ENCODE measurements around the gene STAM.

The STAM gene

DNA sequence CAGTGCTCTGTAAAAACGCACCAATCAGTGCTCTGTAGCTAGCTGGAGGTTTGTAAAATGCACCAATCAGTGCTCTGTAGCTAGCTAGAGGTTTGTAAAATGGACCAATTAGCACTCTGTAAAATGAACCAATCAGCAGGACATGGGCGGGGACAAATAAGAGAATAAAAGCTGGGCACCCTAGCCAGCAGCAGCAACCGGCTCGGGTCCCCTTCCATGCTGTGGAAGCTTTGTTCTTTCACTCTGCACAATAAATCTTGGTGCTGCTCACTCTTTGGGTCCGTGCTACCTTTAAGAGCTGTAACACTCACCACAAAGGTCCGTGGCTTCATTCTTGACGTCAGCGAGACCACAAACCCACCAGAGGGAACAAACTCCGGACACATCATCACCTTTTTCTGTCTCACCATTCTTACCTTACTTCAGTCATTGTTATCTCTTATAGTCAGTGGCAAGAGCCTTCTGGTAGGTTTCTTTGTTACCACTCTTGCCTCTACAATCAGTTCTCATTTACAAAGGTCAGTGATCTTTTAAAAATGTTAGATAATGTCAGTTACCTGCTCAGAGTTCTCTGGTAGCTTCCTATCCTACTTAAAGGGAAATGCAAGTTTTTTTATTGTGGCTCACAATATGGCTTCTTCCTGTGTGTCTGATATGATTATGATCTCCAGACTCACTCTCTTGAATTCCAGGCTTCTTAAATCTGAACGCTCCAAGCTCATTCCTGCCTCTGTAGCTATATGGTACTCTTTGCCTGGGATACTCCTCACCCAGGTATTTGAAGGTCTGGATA, 4.5 kb downstream of the STAM start:
- DNase-seq: peak; percentile 41

DNA sequence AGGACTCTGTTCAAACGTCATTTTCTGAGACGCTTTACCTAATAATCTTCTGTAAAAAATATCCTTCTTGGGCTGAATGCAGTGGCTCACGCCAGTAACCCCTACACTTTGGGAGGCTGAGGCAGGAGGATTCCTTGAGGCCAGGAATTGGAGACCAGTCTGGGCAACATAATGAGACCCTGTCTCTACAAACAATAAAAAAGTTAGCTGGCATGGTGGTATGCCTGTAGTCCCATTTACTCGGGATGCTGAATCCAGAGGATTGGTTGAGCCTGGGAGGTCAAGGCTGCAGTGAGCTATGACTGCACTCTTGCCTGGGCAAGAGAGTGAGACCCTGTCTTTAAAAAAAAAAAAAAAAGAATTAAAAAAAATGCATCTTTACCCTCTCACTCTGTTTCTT, 5.1 kb downstream of the STAM start:
- DNase-seq: no peak

DNA sequence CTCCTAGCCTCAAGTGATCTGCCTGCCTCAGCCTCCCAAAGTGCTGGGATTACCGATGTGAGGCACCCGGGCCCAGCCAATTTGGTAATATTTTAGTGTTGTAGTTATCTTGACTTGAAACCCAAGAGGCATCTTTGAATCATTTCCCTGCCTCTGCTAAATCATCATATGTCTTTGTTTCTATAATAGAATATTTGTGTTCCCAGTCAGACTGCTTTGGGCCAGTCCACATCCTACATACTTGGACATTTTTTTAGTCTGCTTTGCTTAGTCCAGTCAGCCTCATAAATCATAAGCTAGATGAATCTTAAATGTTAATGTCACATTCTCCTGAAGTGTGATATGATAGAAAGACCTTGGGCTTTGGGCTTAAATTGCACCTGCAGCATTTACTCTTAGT, 5.9 kb downstream of the STAM start:
- no peak for DNase-seq

DNA sequence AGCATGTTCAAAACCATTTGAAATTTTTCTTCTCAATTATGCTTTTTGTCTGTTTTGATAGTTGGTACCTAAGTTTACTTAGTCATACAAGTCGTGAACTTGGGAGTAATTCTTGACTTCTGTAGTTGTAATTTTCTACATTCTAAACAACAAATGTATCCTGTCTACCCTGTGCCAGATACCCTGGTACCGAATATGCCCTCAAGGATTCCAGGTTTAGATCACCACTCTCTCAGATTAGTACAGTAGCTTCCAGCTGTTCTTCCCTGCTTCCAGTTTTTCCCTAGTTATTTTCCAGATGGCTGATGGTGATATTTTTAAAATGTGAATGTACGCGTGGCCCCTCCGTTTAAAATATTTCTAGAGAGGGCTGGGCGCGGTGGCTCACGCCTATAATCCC, 6.5 kb downstream of the STAM start:
- DNase-seq: no peak

DNA sequence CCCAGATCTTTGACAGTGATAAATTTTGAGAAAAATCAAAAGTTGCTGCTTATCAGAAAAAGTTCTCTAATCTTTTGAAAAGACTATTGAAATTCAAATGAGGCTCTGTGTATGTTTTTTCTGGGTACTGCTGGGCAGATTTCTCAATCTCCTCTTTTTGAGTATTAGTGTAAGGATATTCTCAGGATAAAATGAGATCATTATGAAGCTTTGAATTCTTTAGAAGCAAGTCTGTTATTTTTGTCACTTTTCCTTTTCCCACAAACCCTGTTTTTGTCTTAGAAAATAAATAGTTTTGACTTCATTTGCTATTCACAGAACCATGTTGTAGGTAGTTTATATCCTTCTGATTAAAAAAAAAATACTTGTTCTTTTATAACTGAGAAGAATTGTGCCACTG, 7.9 kb downstream of the STAM start:
- DNase-seq: no peak

DNA sequence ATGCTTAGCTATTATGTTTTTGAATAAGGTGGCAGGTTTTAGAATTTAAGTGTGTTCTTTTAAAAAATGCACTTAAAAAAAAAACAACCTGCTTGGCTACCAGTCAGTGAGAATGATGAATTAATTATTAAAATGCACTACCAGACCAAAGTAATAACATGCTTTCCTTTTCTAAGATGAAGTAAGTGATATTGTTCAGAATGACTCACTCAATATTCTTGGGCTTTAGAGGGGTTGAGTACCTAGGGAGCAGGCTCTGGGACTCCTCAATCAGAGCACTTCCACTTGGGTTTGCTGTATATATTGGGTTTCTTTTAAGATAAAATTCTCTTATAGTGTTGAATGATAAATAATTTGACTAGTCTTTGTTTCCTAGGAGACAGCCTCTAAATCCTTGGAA, 8.6 kb downstream of the STAM start:
- no peak for DNase-seq

DNA sequence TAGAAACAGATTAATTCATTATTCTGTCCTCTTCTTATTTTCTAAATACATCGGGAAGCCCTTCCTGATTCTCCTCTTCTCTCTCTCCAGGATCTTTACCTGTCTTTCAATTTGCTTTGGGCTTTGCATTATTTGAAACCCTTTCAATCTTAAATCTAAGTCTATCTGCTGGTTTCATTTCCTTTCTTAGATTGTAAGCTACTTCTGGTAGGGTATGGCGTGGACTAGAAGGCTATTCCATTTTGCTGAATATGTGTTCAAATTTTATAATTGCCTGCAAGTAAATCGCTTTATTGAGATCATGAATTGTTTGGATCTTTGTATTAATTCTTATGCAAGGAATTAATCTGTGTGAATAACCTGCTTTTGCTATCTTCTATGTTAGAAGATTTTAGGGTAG, 11.1 kb downstream of the STAM start:
- no peak for DNase-seq

DNA sequence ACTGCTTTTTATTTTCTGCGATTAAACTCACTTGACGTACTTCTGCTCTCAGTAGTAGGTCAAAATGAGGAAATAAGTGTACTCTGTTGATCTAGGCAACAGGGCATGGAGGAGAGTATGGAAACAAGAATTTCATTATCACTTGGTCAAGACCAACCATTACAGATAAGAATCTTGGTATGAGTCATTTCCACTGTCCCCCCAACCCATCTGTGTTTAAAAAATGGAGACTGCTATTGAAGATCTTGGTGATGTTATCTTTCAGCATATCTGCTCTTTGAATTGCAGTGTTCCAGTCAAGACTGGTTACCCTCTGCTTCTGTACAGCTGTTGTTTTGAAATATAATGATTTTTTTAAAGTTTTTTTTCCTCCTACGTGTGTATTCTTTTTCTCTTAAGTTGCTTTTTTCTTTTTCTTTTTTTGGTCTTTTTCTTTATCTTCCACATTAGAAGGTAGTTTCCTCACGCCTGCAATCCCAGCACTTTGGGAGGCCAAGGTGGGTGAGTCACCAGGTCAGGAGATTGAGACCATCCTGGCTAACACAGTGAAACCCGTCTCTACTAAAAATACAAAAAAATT, 11.7 kb downstream of the STAM start:
- DNase-seq: no peak

DNA sequence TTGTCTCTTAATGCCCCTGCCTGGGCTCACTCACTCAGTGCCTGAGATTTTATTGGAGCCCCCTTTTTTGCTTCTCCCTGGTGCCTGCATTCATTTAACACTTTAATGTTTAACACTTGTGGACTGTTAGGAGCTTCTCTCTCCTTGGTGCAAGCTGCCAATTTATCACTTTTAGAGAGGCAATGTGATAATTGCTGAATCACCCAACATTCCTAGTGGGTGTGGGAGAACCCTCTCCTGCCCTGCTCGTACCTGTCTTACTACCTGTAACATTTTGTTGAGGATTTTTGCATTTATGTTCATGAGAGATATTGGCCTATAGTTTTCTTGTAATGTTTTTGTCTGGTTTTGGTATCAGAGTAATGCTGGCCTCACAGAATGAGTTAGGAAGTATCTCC, 13.2 kb downstream of the STAM start:
- no peak for DNase-seq

DNA sequence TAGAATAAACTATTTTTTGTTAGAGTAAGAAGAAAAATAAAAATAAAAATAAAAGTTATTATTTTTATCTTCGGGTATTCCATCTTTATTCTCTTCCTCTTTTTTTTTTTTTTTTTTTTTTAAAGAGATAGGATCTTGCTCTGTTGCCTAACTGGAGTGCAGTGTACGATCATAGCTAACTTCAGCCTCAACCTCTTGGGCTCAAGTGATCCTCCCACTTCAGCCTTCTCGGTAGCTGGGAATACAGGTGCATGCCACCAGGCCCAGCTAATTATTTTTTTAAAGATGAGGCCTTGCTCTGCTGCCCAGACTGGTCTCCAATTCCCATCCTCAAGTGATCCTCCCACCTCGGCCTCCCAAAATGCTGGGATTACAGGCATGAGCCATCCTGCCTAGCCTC, 15.4 kb downstream of the STAM start:
- DNase-seq: no peak

DNA sequence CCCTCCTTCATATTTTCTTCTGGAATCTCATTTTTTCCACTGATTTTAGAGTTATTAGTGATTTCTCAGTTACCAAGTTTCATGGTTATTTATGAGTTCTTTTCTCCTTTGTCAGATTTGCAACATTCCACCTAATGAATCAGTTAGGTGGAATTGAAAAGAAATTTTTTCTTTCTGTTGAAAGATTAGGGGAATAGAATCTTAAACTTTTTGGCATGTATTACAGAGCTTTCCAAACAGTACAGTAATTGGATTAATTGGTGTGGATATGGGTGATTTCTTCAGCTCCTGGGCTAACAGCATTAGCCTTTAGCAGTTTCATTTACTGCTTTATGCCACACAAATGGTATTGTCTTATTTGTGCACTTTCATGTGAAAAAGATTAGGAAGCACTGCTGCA, 17.0 kb downstream of the STAM start:
- no peak for DNase-seq

DNA sequence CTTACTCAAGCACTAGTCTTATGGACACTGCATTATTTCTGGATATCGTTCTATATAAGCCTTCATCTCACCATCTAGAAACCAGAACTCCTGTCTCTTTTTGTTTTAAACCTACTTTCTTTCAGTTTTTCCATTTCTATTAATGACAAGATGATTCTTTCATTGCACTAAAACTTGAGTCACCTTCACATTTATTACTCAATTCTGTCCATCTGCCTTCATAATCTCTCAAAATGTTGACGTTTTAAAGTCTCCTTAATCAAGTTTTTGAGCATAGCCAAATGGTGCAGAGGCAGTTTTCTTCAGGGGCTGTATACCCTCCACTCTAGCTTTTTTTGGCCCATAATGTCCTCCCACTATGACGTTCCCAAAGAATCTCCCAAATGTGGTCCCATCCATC, 17.6 kb downstream of the STAM start:
- DNase-seq: no peak

DNA sequence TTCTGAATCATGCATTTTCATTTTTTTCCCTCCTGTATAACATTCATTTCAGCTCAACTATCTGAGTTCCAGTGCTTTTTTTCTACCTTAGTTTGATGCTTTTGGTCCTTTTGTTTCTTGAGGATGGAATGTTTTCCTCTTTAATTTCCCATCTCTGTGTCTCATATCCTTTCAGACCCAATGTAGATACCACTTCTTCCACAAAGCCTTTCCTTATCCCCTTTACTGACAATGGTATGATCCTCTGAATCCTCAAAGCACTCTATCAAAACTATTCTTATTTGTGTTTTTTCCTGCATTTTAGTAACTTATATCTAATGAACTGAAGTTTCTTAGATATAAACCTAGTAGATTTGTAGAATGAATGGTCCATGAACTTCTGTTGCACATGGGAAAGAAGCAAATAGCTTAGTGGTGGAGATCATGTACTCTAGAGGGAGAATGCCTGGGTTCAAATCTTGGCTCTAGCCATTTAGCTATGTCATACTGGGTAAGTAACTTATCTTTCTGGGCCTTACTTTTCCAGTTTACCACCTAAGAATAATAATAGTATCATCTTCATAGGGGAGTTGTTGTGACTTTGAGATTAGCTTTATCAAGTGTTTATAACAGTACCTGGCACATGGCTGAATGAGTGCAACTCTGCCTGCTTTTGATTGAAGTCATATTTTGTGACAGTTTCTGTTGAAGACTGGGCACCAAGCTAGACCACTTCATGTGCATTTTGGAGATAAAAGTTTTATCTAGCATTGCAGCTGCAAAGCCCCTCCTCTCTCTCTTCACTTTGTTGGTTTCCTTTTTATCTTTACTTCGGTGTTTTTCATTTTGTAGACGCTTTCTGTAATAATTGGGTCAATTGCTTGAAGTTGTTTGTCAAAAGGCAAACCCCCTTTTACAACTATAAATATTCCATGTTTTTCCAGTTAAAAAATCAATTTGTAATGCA, 18.5 kb downstream of the STAM start:
- no peak for DNase-seq

DNA sequence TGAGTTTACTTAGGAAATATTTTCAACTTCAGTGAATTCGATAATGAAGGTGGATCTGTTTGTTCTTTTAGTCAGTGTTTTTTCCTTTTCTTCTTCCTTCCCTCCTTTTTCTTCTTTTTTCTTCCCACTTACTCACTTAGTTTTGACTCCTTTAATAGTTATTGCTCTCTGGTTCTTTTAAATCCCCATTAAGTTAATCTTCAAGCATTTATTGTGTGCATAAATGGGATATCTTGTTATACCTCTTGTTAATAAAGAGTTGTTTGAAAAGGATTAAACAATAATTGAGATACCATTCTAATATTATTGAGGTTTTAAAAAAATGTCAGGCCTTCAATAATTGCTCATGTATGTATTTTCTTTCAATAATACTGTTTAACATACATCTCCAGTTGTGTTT, 19.5 kb downstream of the STAM start:
- no peak for DNase-seq

DNA sequence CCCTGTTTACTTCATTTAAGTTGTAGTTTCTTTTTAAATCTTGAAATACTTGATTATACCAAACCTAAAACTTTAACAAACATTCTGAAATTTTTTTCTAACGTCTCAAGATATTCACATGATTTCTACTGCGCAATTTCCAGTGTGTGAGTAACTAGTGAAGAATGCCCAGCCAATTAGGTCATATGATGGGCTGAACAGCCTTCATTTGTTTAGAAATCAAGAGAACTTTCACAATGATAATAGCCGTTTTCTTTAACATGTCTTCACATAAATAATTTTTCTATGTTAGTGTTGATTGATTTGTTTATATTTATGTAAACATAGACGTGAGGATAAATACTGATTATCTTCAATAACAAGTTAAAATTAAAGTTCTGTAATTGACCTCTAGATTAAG, 21.8 kb downstream of the STAM start:
- no peak for DNase-seq

DNA sequence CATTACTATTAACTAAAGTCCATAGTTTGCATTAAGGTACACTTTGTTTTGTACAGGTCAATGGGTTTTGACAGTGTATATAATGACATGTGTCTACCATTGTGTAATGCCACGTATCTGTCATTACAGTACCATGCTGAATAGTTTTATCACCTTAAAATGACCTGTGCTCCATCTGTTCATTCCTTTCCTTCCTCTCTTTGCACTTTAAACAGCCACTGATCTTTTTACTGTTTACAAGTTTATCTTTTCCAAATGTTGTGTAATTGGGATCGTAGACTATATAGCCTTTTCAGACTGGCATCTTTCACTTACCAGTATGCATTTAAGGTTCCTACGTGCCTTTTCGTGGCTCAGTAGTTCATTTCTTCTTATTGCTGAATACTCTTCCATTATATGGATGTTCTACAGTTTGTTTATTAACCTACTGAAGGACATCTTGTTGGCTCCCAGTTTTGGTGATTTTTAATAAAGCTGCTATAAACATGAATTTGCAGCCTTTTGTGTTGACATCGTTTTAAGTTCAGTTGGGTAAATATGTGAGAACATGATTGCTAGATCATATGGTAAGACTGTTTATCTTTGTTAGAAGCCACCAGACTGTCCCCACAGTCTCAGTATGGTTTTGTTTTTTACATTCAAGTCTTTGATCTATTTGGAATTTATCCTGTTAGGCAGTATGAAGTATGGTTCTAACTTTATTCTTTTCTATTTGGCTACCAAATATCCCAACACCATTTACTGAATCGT, 24.7 kb downstream of the STAM start:
- no peak for DNase-seq

DNA sequence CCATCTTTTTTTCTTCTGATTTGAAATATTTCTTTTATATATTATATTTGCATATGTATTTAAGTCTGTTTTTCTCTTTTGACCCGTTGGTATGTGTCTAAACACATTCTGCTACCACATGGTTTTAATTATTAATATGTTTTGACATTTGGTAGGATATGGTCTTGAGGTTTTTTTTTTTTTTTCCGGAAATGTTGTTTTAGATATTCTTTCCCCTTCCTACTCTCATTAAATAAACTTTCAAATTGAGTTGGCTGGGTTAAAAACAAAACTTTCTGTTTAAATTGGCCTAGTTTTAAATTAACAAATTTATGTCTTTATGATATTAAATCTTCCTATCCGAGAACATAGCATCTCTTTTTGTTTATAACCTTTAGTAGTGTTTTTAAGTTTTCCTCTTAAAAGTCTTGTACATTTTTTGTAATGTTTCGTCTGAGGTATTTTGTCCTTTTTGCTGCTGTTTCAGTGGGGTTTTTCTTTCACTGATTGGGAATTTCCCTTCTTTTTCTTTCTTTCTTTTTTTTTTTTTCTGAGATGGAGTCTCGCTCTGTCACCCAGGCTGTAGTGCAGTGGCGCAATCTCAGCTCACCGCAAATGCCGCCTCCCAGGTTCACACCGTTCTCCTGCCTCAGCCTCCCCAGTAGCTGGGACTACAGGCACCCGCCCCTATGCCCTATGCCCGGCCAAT, 25.4 kb downstream of the STAM start:
- peak; percentile 42 for DNase-seq

DNA sequence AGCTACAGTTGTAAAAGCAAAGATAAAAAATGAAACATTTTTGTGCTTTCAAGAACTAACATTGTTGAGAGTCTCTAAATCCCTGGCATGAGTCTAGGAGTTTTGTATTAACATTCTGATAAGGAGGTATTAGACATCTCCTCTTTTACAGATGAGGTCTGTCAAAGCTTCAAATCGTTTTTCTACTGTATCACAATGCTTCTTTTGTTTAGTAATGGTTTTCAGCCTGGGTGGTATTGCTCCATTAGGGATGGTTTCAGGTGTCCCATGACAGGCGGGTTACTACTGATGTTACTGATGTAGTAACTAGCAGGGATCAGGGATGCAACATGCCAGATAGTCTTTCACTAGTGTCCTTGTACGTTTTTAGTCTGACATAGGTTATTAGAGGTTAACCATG, 27.4 kb downstream of the STAM start:
- DNase-seq: no peak

DNA sequence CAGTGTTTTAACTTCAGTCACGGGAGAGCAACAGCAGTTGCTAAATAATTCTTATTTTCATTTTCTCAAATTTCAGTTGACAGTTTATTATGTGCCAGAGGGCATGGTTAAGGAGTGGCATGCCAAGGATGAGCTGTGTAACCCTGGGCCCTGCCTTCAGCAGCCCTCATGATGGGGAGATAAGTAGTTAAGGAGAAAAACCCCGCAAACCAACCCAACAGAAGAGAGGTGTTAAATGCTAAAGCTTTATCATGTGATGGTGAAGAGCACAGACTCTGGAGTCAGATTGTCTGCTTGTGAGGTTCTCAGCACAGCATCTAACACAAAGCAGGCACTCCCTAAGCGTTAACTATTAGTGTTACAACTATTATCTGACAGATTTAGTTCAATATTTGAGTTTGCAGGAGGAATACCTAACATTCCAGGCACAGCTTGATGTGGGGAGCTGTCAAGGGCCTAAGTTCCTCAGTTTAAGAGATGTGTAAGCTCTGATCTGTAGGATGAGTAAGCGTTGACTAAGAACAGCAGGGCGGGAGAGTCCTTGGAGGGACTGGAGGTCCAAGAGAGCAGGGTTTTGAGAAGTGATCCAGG, 29.6 kb downstream of the STAM start:
- DNase-seq: no peak

DNA sequence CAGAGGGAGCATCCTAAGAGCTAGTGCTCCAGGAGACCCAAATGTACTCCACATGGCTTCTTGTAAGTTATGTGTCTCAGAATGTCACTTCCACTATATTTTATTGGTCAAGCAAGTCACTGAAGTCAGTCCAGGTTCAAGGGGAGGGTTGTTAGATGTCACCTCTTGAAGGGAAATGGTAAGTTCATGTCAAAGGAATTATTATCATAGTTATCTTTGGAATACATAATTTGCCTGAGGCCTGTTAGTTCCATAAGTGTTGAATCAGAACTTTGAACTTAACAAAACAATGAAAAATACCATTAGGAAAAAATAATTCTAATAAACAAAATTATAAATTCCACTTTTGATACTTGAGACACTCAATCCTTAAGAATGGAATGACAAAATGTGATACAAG, 30.6 kb downstream of the STAM start:
- no peak for DNase-seq

DNA sequence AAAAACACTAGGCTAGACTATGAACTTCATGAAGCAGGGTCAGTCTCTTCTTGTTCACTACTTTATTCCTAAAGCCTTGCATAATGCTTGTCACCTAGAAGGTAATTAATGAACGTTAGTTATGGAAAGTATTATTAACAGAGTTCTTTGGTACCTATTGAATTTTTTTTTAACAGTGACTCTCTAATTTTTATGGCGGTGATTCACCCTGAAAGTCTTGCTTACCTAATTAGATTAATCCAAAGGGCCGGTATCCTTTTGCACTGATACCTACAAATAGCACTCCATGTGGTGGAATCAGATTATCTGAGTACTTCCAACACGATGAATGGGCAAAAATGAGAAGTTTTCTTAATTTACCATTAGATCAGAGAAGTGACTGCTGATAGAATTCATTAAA, 31.7 kb downstream of the STAM start:
- DNase-seq: no peak

DNA sequence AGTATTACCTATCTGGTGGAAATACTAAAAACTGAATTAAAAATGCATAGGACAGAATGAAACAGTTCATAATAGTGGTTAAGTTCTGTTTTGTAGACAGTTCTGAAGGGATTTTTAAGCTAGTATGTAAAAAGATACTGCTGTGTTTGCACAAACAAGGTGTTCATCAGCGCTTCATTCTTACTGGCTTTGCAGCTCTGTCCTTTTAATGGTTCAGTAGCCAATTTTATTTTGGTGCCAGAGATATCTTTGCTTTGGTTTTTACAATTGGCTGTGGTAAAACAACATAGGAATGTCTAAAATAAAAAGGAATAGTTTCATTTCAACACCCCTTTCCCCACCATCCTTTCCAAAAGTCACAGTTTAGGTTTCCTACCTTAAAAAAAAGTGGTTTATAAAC, 33.0 kb downstream of the STAM start:
- no peak for DNase-seq

All from effector CD4-positive, alpha-beta T cell (primary cell).